Caco-2 (cell line): ENCODE data around the gene RGS19. TPM values are rescaled to one million over a fixed set of nuclear protein-coding genes. Genes with fewer than 3 reads are reported as not detected.

Experiments
- BruUV-seq: library from RNA; stranded (reverse); fragments of 400-500 nt; replicated peaks from 2 replicates; lab custom pipeline; 2021; lab: Mats Ljungman, UMichigan
- CTCF ChIA-PET: fragments of 300-600 bp; sonication (Branson Sonifier 250); formaldehyde crosslinking; loops from one replicate; lab custom pipeline; 2022; ENCODE audit warnings: antibody characterized with exemption; lab: Charles Lee
- POLR2A ChIA-PET: fragments of 300-600 bp; sonication (Branson Sonifier 250); formaldehyde crosslinking; loops from one replicate; lab custom pipeline; 2022; ENCODE audit warnings: antibody characterized with exemption; lab: Charles Lee
- DNase-seq, 2 experiments: peaks; one replicate each; pipeline versions ENCODE4 v3.0.0 to v3.0.0-alpha.2; 2020 to 2022
- H3K27me3 ChIP-seq: replicated peaks from 2 replicates; pipeline ENCODE4 v1.6.0; 2011; ENCODE audit warnings: low read length; ENCODE audit not compliant: control insufficient read depth, insufficient read depth
- H3K36me3 ChIP-seq: 2 replicates; pipeline ENCODE4 v1.5.1; 2011; ENCODE audit warnings: low read length; ENCODE audit not compliant: control insufficient read depth, insufficient read depth
- H3K4me1 ChIP-seq: fragments of 250-450 bp; sonication (Bioruptor Pico); 2 replicates; pipeline ENCODE4 v1.5.1; 2020; ENCODE audit warnings: mild to moderate bottlenecking
- H3K4me3 ChIP-seq: 2 replicates; pipeline ENCODE4 v1.5.1; 2011; ENCODE audit warnings: low read depth, mild to moderate bottlenecking, control low read depth, low read length
- H3K9me3 ChIP-seq: fragments of 250-450 bp; sonication (Bioruptor Pico); 2 replicates; pipeline ENCODE4 v1.5.1; 2020; ENCODE audit warnings: mild to moderate bottlenecking, moderate library complexity
- H3K27ac Mint-ChIP-seq: one replicate; pipeline ENCODE4 v1.8.0; 2022; ENCODE audit warnings: mixed read lengths; ENCODE audit not compliant: unreplicated experiment
- H3K27me3 Mint-ChIP-seq: one replicate; pipeline ENCODE4 v1.8.0; 2022; ENCODE audit warnings: mixed read lengths; ENCODE audit not compliant: insufficient read depth, unreplicated experiment
- H3K36me3 Mint-ChIP-seq: one replicate; pipeline ENCODE4 v1.8.0; 2022; ENCODE audit warnings: mild to moderate bottlenecking, mixed read lengths; ENCODE audit not compliant: insufficient read depth, unreplicated experiment
- H3K4me1 Mint-ChIP-seq: one replicate; pipeline ENCODE4 v1.8.0; 2022; ENCODE audit warnings: low read depth, mixed read lengths; ENCODE audit not compliant: unreplicated experiment
- H3K4me3 Mint-ChIP-seq: one replicate; pipeline ENCODE4 v1.8.0; 2022; ENCODE audit warnings: mild to moderate bottlenecking, moderate library complexity, mixed read lengths; ENCODE audit not compliant: unreplicated experiment
- H3K9me3 Mint-ChIP-seq: one replicate; pipeline ENCODE4 v1.8.0; 2022; ENCODE audit warnings: mixed read lengths; ENCODE audit not compliant: unreplicated experiment
- CTCF ChIP-seq, 2 experiments: fragments of 200-600 bp in 1 of 2; IDR thresholded peaks; 1 replicate in 1 of 2; 2 replicates in 1 of 2; pipeline versions ENCODE4 v1.5.1 to v1.8.0; 2011 to 2022; ENCODE audit warnings: antibody characterized with exemption in 1 of 2, control low read depth in 1 of 2, inconsistent platforms in 1 of 2, low read depth in 1 of 2, low read length in 1 of 2, mild to moderate bottlenecking in 1 of 2, moderate library complexity in 1 of 2; ENCODE audit not compliant: insufficient read depth in 1 of 2, severe bottlenecking in 1 of 2, unreplicated experiment in 1 of 2
- intact Hi-C: fragments of 100-400 bp; cut with micrococcal nuclease; formaldehyde crosslinking; loops from one replicate; pipeline ENCODE4 v1.10.0; 2022; ENCODE audit not compliant: unreplicated experiment
- total RNA-seq: library from RNA; stranded (reverse); gene quantifications from 2 replicates; pipeline ENCODE4 v1.2.3, GENCODE V29; 2022

RGS19 gene
- total RNA-seq, 1 experiment from 2014 or later = 29.3 TPM

GRCh38 chr20:64052987-64053840 is 26.1 kb downstream of the RGS19 start:
- no peaks in the 10 kb centered on the region; the same call in 1 of the 2 replicates for H3K27me3 ChIP-seq
- TF ChIP-seq CTCF (IDR thresholded peaks at IDR 0.05; ENCODE audit: insufficient read depth in 1 of 2, low read depth in 1 of 2, low read length in 1 of 2, severe bottlenecking in 1 of 2, unreplicated experiment in 1 of 2) = no peak
- DNase-seq = no peak
- Mint-ChIP-seq H3K27ac (no peak overlapping the region), H3K4me3 (no peak overlapping the region), H3K4me1 (peaks cover 4% of the 10 kb centered on the region), H3K9me3 (no peaks in the 10 kb centered on the region), H3K27me3 (peaks cover 3% of the 10 kb centered on the region), H3K36me3 (peaks cover 6% of the 10 kb centered on the region)
- no peaks in the 10 kb centered on the region for H3K9me3 ChIP-seq
- BruUV-seq = no TSS peak
- CTCF ChIA-PET = interaction anchor here (0.6 to 8.0 kb wide), 4 partner anchors 10 to 72 kb away, joined by 3 to 64 read pairs (median 4); partner anchors contain the start of genes OPRL1, RGS19 and TCEA2
- H3K4me1 ChIP-seq = peaks cover 12% of the 10 kb centered on the region
- H3K36me3 ChIP-seq = no peaks in the 10 kb centered on the region
- intact Hi-C loops = no loop called here
- POLR2A ChIA-PET = interaction anchor here (0.7 to 1.7 kb wide), 2 partner anchors 10 to 29 kb away, joined by 3 to 8 read pairs; partner anchors contain the start of gene TCEA2
- H3K4me3 ChIP-seq = no peak overlapping the region

GRCh38 chr20:64052326-64052722 is 27.0 kb downstream of the RGS19 start:
- no peaks in the 10 kb centered on the region for H3K4me1 Mint-ChIP-seq
- no peaks in the 10 kb centered on the region for H3K9me3 ChIP-seq
- no peak for DNase-seq
- H3K9me3 Mint-ChIP-seq = no peaks in the 10 kb centered on the region
- intact Hi-C loops = no loop called here
- H3K36me3 Mint-ChIP-seq = peaks cover 6% of the 10 kb centered on the region
- no peaks in the 10 kb centered on the region for H3K36me3 ChIP-seq
- H3K27ac Mint-ChIP-seq = no peak overlapping the region
- H3K27me3 ChIP-seq = peaks cover 1% of the 10 kb centered on the region
- no TSS peak for BruUV-seq
- peaks cover 5% of the 10 kb centered on the region for H3K27me3 Mint-ChIP-seq
- no peak overlapping the region for H3K4me3 Mint-ChIP-seq
- H3K4me1 ChIP-seq = peaks cover 3% of the 10 kb centered on the region; the same call in 1 of the 2 replicates
- POLR2A ChIA-PET = interaction anchor here (1.1 kb wide), 1 partner anchor 10 kb away, joined by 4 read pairs; the partner anchor contains the start of gene TCEA2
- H3K4me3 ChIP-seq = no peak overlapping the region
- CTCF ChIA-PET = interaction anchor here (1.0 to 8.0 kb wide), 3 partner anchors 10 to 72 kb away, joined by 3 to 64 read pairs (median 3); partner anchors contain the start of gene TCEA2
- no peak for TF ChIP-seq CTCF (IDR thresholded peaks at IDR 0.05; ENCODE audit: insufficient read depth in 1 of 2, low read depth in 1 of 2, low read length in 1 of 2, severe bottlenecking in 1 of 2, unreplicated experiment in 1 of 2)

GRCh38 chr20:64051561-64052325 is 27.6 kb downstream of the RGS19 start:
- H3K36me3 Mint-ChIP-seq = peaks cover 6% of the 10 kb centered on the region
- CTCF ChIA-PET = interaction anchor here (1.0 to 8.0 kb wide), 3 partner anchors 11 to 71 kb away, joined by 3 to 64 read pairs (median 3); partner anchors contain the start of gene TCEA2
- no peaks in the 10 kb centered on the region for H3K4me1 Mint-ChIP-seq
- POLR2A ChIA-PET = interaction anchor here (1.1 kb wide), 1 partner anchor 11 kb away, joined by 4 read pairs; the partner anchor contains the start of gene TCEA2
- peaks cover 3% of the 10 kb centered on the region; the same call in 1 of the 2 replicates for H3K4me1 ChIP-seq
- DNase-seq = no peak
- H3K9me3 Mint-ChIP-seq = no peaks in the 10 kb centered on the region
- no peaks in the 10 kb centered on the region for H3K9me3 ChIP-seq
- peaks cover 1% of the 10 kb centered on the region for H3K27me3 ChIP-seq
- no TSS peak for BruUV-seq
- H3K4me3 ChIP-seq = no peak overlapping the region
- no peak for TF ChIP-seq CTCF (IDR thresholded peaks at IDR 0.05; ENCODE audit: insufficient read depth in 1 of 2, low read depth in 1 of 2, low read length in 1 of 2, severe bottlenecking in 1 of 2, unreplicated experiment in 1 of 2)
- no peak overlapping the region for H3K27ac Mint-ChIP-seq
- peaks cover 11% of the 10 kb centered on the region for H3K27me3 Mint-ChIP-seq
- intact Hi-C loops = no loop called here
- H3K36me3 ChIP-seq = no peaks in the 10 kb centered on the region
- H3K4me3 Mint-ChIP-seq = no peak overlapping the region
